ENCODE measurements around the gene PPP1R18.
"Not testable (repeated sequence)": the region's sequence is repeated elsewhere in the genome, so short reads cannot be mapped to it uniquely, and the experiment has no call there.

PPP1R18 gene

DNA sequence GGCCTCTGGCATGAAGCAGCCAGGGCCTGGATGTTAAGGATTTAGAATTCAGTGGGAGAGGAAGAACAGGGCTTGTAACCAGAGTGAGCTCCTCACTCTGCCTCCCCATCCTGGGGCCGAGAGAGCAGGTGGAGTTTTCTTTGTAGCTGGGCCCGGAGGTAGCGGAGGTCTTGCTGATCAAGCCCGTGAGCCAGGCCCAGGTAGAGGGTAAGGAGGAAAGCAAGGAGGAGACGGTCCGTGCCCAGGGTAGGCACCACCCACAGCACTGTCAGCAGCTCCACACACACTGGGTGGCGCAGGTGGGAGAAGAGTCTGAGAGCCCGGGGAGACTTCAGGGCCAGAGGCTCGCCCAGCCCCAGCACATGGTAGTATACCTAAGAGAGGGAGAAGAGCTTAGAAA, 2.1 kb upstream of the PPP1R18 start:
- DNase-seq, result no peak

DNA sequence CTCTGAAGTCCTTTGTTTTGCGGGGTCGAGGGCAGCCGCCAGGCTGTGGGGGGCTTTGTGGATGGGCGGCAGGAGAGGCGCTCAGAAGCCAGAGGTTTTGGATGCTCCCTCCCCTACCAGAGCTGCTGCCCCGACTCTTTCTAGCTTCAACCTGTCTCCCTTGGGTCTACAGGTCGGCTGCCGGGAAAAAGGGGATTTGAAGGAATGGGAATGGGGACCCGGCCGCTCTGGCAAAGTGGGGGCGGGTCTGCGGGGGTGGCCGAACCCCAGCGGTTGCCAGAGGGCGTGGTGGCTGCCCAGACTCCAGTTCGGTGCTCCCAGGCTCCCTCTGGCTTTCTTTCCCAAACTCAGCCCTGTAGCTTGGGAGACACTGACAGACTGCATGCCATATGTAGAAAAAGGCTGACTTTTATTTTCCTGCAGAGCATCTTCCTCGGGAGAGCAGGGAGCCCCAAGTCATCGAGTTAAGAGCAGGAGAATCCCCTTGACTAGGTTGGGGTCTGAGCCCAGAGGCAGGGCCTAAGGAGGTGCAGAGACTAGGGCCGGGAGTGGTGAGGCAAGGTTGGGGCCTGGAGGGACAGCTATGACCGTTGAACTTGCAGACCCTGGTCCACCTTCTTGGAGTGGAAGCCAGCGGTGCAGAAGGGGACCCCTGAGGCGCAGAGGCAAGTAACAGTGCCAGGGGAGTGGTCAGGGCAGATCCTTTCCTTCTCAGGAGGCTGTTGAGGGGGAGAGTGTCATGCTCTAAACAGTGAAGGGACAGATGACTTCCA, 1.4 kb upstream of the PPP1R18 start:
- no peak for DNase-seq

DNA sequence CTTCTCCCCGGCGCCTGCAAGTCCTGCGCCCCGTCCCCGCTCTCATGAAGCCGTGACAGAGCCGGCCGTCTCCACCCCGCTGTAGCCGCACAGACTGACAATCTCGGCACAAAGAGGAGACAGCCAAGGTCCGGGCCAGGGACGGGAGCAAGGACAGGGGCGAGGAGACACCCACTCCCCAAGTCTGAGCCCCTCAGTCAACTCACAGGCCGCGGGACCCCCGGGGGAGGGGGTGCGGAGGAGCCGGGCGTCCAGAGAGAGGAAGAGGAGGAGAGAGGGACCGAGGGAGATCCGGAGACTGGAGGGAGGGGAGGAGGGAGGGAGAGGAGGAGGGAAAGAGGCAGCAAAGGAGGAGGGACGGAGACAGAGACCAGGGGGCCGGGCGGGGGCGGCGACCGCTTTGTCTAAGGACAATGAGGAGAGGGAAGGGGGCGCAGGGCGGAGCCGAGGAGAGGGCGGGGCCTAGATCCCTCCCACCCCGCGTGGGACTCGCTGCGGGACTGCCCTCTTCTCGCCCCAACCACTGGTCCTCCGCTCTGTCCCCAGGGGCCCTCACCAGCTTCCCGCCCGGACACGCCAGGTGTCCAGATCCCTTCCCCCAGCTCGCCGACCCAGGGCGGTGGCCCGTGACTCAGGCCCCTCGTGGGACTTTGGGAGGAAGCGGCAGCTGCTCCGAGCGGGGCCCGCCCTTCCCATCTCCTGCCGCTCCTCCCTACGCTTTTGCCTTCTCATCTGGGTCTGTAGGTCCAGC, 638 bp upstream of the PPP1R18 start:
- DNase-seq, result peak; percentile 2

DNA sequence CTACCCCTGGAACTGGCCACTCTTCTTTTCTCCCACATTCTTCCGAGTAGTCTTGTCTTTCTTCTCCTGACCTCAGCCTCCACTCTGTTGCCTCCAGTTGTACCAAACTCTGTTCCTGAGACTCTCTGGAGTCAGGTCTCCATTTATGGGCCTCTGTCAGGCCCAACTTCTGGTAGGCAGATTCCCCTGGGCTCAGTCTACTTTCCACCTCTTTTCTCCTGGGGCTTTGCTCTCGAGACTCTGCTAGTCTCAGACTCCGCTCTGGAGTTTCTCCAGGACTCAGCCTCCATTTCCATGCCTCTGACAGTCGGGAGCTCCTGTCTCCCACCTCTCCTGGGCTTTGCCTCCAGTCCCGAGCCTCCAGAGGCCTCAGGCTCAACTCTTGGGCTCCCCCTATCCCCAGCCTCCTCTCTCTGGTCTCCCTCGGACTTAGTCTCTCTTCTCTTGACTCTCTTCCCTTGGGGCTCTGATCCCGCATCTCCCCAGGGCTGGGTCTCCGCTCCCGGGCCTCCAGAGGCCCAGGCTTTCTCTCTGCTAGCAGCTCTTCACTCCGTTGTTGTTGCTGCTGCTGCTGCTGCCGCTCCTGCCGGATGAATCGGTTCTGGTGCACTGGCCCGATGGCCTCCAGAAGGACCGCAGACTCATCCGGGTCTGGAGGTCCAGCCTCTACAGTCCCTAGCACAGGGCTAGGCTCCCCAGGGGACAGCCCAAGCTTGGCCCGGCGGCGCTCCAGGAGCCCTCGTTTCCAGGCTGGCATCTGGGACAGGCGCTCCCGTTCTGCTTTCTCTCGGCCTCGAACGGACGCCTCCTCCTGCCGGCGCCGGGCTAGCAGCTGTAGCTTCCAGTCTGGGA, 1.1 kb downstream of the PPP1R18 start:
- DNase-seq, result no peak

DNA sequence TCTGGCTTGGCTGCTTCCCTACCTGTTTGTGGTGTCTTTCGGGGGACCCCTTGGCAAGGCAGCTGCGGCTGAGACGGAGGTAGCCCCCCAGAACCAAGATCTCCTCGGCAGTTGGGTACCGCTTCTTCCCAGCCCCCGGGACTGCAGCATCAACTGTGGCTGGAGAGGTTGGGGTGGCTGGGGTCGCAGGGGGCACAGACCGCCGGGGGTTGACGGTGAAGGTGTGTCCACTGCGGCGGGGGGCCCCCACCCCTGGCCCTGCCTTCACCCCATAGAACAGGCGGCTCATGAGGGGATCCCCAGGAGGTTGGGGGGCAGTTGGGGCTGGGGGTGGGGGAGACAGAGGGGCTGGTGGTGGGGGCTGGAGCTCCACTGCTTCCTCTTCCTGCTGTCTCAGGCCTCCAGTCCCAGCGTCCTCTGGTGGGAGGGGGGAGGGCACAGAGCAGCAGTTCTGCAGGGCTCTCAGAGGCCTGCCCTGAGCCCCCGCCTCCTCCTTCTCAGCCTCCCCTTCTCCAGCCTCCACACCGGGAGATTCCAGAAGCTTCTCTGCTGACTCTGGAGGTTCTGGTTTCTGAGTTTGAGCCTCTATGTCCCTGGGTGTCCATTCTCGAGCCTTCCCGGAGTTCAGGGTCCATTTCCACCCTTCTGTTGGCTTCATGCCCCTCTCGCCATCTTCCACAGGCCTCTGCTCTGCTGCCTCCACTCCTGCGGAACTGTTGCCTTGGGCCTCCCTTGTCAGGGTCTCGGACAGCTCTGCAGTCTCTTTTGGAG, 1.9 kb downstream of the PPP1R18 start:
- DNase-seq, result no peak

DNA sequence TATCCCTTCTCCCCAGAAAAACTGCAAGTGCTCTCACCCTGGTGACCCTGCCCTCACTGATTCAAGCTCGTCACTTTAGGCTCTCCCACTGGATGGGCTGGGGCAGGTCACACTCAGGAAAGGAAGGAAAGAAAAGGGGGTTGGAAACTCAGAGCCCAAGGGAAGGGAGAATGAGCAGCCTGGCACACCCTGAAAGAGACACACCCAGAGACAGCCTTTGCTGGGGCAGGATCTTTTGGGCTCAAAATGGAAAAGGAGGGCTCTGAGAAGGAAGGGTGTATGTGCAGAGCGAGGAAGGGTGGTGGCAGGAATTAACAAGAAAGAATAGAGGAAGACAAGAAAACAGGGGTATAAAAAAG, 2.5 kb downstream of the PPP1R18 start:
- no peak for DNase-seq

DNA sequence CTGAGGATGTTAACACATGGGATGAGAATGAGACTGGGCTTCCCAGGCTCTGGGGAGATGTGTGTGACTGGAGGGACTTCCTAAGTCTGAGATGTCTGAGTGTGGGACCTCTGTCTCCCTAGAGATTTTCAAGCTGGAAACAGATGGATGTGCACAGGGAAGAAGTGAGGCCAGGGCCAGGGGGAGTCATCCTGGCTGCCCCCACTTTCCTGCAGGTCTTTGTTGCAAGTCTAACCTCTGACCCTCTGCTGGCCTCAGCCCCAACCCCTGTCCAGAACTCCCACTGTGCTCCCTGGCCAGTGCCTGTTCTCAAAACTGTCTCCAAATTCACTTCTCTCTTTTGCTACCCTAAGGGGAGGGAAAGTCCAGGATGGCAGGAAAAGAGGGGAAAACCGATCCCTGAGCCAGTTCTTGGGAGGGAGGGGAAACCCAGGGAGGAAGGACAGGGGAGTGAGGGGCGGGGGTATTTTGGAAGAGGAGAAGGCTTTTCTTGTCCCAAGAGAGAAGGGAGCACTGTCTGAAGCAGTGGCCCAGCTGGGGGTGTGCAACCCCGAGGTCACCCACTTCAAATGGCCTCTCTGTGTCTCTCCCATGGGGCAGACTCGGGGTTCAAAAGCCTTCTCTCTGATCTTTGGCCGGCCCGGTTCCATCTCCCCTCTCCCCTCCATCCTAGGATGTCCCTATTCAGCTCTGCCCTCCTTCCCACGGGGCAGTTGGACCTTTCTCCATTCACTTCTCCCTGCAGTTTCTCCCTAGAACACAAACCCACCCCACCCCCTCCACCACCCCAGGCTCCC, 3.1 kb downstream of the PPP1R18 start:
- no peak for DNase-seq

DNA sequence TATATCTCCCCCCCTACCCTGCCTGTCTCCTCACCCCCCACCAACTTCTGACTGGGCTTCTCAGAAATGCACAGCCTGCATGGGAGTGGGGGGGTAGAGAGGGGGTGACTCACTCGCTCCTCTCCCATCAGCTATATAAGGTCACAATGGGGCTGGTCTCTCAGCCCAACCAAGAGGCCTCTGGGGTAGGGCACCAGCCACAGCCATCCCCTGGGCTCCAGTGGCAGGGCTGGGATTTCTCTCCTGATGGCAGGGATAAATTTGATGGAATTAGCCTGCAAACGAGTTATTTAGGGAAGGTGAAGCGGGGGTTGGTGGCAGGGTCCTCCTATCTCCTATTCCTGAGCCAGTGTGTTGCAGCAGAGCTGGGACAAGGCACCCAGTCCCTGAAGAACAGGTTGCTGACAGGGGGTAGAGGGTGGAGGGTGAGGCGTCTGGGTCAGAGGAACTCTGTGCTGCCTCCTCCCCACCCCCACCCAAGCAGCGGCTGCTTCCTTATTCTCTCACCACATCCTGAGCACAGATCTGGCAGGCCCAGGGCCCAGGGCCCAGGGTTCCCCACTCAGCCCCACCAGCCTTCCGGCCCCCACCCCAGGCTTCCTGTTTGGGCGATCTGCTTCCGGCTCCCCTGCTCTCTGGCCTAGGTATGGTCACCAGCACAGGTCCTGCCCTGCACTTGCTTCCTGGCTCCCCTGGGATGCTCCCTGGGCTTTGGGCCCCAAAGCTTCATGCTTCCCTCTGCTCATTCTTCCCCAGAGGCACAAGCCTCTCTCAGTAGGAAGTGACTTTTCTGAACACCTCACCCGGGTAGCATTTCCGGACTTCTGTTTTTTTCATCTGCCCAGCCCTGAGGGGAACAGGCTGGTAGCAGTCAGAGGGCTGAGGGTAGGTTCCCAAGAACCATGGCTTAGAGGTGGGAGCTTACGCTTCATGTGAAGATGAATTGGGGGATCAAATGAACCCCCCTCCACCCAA, 4.0 kb downstream of the PPP1R18 start:
- no peak for DNase-seq

DNA sequence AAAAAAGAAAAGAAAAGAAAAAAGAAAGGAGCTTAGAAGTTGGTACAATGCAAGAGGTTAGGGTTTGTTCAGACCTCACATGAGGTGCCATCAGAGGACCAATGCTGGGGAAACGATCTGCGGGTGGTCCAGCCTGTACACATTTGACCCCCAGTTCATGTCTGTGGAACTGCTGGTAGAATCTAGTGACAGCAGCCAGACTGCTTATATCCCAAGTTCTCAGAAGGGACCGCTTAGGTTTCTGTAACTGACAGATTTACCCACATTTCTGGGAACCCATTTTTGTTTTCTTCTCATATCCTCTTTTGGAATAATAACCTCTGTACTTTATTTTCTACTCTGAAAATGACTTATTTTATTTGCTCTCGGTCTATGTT, 4.7 kb downstream of the PPP1R18 start:
- no peak for DNase-seq

DNA sequence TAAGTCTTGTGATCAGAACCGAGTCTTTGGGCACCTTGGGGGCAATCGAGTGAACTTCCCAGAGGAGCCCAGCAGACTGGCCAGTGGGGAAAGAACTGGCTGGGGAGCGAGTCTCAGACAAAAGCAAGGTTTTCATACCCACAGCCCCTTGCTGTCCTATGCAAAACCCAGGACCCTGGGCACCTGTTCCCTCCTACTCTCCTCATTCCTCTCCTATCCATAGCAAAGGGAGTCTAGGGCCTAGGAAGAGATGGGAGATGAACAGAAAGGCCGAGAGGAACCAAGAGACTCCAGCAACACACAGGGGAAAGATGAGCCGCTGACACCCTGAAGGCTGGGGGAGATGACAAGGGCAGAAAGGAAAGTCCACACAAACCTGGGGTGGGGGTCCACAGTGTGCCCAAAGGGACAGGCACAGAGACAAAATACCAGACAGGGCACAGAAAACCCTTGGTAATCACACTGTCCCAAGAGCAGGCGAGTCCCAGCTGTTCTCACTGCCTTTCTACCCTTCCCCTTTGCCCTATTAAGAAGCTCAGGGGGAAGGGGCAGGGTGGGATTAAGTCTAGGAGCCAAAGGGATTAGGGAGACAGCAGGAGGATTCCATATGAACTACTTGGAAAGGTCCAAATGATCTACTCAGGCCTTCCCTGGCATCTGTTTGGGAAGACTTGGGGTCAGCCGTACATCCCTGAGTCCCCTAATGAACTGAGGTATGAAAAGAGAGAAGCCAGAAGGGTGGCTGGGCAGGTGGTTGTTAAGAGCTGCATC, 6.5 kb downstream of the PPP1R18 start:
- DNase-seq, result no peak

DNA sequence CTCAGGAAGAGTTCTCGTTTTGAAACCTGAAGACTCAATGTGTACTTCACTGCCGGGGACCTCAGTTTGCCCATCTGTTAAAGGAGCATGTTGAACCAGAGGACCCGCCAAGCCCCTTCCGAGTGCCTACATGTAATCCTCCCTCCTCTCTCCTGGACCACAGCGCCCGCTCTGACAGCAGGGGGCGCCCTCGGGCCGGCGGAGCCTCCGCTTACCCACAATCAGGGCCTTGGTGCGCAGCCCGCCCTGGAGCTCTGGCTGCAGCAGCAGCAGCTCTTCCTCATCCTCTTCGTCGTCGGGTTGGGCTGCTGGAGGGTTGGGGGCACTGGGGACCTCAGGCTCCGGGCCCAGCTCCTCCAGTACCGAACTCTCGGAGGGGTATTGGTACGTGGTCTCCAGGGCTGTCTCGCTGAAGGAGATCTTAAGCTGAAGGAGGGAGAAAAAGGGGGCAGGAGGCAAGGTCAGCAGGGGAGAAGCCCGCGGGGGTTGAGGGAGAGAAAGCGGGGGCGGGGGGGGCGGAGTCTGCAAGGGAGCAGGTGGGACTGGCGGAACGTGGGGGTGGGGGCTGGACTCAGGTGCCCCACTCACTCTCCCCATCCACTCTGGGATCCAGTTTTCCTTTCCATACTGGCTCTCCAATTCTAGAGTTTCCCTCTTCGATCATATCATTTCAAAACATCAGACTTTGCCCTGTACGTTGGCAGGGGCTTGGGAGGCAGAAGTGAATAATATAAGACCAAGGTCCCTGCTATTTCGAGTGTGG, 7.3 kb downstream of the PPP1R18 start:
- DNase-seq, result peak; percentile 1

DNA sequence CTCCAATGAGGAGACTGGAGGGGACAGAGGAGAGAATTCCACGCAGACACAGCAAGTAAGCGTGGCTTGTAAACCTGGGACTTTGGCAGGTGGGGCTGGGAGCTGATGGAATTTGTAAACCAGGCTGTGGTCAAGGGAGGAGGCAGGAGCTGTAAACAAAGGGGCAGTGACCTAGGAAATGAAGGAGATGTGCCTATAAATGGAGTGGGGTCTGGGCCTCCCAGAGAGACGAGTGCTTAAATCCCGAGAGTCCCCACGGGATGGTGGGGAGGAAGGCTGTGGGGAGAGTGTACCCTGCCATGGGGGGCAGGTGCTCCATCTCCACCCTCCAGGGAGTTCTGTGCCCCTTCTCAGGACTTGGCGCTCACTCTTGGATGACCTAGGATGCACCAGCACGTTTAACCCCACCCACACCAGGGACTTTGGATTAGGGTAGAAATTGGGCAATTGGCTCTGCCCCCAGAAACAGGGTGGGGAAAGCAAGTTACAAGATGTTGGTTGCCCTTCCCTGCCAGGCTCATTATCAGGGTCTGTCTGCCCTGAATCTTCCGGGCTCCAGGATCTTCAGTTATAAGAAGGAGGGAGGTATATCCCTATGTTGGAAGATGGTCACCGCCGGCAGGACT, 9.7 kb downstream of the PPP1R18 start:
- DNase-seq, result no peak

DNA sequence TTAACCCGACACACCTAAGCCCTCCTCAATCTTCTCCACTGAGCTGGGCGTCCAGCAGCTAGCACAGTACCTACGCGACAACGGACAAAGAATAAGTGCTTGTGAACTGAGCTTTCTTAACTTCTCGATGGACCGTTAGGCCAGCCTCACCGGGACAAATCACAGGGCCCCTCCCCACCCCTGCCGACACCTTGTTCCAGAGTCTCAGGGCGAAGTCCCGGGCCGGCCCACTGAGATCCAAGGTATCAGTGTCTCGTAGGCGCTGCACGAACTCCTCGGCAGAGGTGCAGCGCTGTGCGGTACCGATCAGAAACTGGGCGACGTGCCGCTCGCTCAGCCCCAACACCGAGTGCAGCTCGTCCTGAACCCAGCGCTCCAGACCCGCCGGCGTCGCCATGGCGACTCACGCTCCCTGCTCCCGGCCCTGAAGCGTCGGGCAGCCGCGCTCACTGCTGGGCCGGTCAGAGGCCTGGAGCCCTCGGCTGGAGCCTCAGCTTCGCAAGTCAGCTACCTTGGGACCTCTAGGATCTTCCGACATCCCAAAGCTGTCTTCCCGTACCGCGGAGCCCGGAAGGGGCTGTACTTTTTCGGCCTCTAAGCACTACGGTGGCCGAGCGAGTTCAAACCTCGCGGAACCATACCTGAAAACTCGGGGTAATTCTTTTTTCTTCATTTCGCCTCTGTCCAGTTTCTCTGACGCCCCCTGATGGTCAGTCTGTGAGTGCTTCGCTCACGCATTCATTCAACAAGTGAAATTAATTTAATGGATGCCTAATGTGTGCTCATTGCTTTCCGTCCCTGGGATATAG, 13.8 kb downstream of the PPP1R18 start, which contains the start of gene DHX16:
Gene DHX16, minus strand, starts transcription at position 562 of the 809 bp plus-strand sequence. Its CDS starts 165 bp downstream, at position 397.
- DNase-seq, result peak; percentile 80

DNA sequence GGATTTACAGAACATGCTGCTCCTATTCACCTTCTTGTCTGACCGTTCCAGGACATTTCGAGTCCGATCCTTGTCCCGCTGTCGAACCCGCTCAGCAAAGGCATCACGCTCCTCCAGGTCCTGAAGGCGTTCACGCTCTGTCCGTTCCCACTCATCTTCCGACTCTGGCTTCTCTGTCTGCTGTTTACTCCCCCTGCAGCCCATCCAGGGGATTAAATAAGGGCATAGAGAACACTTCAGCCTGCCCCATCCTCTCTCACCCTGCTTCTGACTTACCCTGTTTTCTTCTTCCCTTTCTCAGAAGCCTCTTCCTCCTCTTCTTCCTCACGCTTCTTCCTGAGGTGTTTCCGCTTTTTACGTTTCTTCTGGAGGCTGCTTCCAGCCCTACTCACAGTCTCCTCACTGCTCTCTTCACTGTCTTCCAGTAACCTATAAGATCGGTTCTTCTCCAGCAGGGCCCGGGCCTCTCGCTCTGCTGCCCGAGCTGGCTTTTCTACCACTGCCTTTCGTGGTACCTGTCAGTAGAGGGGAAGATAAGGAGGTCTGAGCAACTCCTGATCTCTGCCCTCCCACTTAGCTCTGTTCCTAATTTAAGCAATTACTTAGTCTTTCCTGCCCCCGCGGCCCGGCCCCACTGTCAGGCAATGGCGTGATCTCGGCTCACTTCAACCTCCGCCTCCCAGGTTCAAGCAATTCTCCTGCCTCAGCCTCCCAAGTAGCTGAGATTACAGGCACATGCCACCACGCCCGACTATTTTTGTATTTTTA, 15.5 kb downstream of the PPP1R18 start:
- DNase-seq, result no peak

DNA sequence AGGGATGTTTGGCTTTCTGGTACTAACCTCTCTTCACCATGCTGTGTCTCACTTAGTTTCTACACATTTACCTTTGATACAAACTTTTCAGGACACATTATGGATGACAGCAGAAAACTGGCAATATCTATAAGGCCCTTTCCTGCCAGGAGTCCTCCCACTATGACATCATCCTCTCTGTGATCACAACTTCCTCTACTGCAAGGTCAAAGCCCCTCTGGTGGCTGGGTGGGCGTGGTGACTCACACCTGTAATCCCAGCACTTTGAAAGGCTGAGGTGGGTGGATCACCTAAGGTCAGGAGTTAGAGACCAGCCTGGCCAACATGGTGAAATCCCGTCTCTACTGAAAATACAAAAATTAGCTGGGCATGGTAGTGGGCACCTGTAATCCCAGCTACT, 20.1 kb downstream of the PPP1R18 start:
- DNase-seq, result not testable (repeated sequence)

DNA sequence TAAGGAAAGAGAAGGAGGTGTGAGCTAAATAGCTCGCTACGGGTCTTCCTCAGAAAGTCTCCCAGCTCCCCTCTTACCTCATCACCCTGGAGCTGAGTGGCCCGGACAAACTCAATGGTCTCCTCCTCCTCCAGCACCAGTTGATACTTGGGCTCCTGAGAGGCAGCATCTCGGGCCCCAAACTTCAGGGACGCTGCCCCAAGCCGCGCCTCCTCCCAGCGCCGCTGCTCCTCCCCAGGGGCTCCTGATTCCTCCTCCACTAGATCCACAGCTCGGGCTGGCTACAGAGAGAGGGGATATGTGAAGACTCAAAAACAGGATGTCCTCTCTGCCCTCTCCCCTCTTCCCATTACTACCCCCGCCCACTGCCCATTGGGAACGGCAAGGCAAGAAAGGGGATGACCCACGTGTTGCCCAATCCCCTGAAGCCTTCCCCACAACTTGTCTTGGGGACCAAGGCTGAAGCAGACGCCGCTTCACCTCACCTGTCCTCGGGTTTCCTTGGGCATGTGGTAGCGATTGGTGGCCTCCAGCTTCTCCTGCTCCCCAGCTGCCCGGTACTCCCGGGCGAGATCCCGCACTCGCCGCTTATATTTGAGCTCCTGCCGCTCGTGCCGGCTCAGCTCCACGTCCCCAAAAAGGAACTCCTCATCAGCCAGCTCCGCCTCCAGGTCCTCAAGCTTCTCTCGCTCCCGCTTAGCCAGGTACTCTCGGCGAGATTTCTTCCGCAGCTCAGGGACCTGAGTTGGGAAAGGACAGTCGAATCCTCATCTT, 21.3 kb downstream of the PPP1R18 start:
- no peak for DNase-seq
